ENCODE results near the gene CDK1.

Gene CDK1

DNA sequence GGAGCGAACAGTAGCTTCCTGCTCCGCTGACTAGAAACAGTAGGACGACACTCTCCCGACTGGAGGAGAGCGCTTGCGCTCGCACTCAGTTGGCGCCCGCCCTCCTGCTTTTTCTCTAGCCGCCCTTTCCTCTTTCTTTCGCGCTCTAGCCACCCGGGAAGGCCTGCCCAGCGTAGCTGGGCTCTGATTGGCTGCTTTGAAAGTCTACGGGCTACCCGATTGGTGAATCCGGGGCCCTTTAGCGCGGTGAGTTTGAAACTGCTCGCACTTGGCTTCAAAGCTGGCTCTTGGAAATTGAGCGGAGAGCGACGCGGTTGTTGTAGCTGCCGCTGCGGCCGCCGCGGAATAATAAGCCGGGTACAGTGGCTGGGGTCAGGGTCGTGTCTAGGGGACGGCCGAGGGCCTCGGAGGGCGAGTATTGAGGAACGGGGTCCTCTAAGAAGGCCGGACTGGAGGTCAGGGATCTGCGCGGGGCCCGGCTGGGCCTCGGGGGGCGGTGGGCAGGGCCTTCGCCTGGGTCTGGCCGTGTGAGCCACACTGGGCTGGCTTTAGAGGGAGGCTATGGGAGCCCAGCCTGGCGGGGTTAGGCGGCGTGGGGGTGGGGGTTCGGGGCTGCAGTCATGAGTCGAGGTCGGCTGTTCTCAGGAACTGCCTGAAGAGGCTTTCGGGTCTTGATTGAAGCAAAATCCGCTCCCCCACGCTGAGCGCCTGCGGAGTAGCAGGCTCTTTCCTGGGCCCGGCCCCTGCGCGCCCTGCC is at the start of gene CDK1:
Gene CDK1 (plus strand): TSS at position 265 of the 757 bp plus-strand sequence. CDS start 1,688 bp downstream, outside the sequence.
- peak; percentile 90 for DNase-seq

- no peak for DNase-seq
Measured at GRCh38 chr10:60729106-60729505, 49.2 kb upstream of the CDK1 start.

- no peak for DNase-seq
Measured at GRCh38 chr10:60731134-60731885, 47.0 kb upstream of the CDK1 start.

DNA sequence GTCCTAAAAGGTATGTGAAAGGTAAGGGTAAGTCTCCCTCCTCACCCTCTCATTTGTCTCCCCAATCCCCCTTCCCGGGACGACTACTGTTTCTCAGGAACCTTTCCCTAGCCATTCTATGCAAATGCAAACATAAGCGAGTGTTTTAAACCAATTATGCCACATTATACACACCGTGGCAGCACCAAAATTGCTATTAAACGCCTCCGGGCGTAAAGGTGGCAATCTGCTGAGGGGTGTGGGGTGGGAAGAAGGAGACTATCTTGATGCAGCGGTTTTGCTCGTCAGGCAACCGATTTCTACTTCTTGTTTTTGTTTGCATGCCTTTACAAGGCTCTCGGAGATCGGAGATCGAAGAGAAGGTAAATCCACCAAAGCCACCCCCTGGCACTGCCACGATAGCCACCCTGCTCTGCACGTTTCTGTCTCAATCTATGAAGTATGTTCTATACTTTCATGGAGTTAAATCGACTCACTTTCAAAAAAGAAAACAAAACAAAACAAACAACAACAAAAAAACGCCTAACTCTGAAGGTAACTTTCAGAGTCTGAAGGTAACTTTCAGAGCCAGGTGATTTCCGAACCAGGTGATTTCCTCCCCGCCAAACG is 46.0 kb upstream of the CDK1 start:
- DNase-seq, result no peak

DNA sequence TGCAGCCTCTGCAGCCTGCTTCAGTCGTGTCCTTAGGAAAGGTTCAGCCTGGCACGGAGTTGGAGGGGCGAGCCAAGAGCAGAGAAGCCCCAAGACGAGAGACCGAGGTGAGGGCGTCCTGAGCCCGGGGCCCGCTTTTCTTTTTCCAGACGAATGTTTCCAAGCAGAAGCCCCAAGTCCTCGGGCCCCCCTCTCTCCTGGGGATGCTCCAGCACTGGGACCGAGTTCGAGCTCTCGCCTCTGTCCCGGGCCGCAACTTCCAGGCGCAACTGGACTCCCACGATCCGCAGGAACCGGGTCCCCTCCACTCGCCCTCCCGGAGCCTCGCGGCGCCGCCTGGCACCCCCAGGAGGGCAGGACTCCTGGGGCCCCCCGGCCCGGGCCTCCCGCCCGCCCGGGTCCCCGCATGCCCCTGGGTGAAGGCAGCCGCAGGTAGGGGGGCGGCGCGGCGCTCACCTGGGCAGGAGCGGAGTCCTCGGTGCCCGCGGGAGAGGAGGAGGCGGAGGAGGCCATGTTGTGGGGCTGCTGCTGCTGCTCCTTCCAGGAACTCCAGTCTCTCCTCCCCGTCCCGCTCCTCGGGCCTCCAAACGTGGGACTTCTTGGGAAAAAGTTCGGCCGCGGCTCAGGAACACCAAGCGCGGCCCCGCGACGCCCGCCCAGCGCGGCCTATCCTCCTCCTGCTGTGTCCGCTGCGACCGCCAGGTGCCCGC is 45.3 kb upstream of the CDK1 start:
- peak; percentile 28 for DNase-seq

DNA sequence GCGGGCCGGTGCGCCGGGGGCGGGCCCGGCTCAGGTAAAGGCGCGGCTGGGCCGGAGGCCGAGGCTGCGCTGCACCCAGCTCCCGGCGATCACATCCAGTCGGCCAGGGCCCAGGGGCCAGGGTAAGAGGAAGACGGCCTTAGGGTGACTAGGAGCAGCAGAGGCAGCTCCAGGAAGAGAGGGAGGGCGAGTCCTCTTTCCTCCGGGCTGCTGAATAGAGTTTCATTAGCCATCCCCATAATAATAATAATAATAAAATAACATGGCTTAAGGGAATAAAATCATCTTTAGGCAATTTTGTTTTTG is 44.8 kb upstream of the CDK1 start:
- DNase-seq, result no peak

- DNase-seq, result no peak
Measured at GRCh38 chr10:60733826-60734225, 44.5 kb upstream of the CDK1 start.

- no peak for DNase-seq
Measured at GRCh38 chr10:60734226-60734625, 44.1 kb upstream of the CDK1 start.

DNA sequence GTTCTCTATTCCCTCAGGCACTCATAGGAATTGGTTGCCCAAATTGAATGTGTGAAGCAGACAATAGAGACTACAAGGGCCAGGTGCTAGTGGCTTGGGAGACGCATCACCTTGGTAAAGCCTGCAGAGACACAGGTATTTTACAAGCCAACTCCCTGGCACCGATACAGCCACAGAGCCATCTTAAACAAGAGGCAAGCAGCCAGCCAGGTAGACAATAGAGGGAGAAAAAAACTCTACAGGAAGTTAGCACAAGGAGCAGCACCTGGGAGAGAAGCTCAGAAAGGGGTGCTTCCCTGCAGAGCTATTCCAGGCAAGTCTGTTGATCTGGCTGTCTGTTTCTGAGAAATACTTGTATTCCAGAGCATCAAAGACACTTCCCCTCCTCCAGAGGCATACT is 43.0 kb upstream of the CDK1 start:
- DNase-seq, result no peak

GRCh38 chr10:60737242-60737641 is 41.0 kb upstream of the CDK1 start:
- DNase-seq, result no peak

GRCh38 chr10:60739558-60739957 is 38.7 kb upstream of the CDK1 start:
- DNase-seq, result no peak

- DNase-seq, result no peak
Measured at GRCh38 chr10:60742512-60742911, 35.8 kb upstream of the CDK1 start.

DNA sequence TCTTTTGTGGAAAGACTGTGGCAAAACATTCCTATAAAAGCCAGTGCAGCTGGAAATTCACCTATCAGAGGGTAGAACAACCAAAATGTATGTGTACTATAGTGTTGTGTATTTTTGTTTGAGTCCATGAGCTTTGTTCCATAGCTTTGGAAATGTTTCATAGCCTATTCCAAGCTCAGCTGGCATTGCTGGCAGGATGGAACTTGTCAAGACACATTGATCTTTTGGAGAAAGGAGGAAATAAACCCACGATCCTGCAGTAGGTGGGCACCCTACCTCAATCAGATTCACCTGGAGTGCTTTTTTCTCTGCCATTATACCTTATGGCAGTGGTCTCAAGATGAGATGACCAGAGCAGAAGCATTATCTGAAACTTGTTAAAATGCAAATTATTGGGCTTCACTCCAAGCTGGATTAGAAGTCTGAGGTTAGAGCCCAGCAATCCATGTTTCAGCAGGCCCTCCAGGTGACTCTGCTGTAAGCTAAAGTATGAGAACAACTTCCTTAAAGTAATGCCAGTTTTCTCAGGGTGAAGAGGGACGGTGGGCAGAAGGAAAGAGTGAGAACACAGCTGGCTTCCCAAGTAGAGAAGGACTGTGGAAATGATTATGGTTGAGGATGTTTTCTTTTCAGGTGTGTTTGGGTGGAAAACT is 30.3 kb upstream of the CDK1 start:
- no peak for DNase-seq

DNA sequence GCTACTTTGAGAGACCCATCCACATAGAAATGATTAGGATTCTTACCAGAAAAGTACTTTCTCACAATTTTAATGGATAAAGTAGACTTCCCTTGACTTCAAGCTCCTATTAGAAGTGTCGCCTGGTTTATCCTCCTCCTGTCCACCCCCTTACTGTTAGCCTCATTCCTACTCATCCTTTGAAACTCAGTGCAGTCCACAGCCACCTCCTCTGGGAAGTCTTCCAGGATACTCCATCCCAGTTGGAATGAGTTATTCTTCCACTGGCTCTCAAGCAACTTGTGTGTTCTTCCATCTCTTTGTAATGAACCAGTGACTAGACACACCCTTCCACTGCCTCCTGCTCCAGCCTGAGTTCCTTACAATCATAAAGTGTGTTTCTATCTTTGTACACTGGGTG is 25.1 kb upstream of the CDK1 start:
- DNase-seq, result no peak

DNA sequence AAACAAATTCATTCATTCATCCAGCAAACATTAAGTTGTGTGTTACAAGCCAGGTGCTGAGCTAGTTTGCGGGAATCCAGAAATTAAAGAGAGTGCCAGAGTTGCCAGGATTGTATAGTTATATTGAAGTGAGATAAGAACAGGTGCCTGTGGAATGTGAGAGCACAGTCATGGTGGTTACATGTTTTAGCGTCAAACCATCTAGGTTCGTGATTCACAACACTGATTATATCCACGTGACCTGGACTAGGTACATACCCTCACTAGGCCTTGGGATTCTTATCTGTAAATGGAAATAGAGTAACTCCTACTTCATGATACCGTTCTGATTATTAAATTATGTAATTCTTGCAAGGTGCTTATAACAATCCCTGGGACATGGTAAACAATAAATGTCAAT is 24.5 kb upstream of the CDK1 start:
- no peak for DNase-seq

GRCh38 chr10:60757420-60757895 is 20.8 kb upstream of the CDK1 start:
- no peak for DNase-seq

DNA sequence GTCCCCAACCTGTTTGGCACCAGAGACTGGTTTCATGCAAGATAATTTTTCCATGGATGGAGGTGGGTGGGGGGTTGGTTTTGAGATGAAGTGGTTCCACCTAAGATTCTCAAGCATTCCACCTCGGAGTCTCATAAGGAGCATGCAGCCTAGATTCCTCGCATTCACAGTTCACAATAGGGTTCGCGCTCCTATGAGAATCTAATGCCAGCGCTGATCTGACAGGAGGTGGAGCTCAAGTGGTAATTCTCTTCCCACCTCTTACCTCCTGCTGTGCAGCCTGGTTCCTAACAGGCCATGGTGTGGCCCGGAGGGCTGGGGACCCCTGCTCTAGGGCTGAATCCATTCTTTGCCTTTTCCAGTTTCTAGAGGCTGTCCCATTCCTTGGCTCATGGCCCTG is 19.1 kb upstream of the CDK1 start:
- DNase-seq, result no peak

DNA sequence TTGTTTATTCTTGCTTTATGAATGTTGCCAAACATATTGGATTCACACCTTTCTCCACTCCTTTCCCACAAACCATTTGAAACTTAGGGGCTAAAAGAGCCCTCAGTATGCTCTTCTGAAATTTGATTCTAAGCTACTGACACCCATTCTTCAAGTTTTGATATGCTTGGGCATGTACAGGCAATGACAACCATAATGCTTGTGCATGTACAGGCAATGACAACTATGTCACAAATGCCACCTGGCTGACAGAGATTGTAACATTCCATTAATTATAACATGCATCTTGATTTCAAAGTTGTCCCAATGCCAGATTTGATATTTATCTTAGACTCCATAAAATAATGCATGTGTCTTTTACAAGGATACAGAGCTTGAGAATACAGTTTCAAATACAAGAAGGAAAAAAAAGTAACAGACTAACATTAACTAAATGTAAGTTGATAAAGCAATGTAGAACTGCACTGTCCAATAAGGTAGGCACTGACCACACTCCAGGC is 17.5 kb upstream of the CDK1 start:
- no peak for DNase-seq

GRCh38 chr10:60762554-60762953 is 15.7 kb upstream of the CDK1 start:
- no peak for DNase-seq

DNA sequence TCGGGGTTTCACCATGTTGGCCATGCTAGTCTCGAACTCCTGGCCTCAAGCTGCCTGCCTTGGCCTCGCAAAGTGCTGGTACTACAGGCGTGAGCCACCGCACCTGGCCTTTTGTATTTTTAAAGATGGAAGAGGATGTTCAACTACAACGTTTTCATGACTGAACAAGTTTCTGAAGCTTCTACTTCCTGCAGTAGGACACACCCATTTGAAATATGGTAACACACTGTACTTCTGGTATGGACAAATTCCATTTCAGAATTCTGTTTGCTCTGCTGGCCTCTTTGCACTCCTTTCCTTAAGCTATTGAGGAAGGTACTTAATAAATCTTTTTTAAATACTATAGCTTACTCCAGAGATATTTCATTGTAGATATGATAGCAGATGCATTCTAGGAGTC is 10.9 kb upstream of the CDK1 start:
- no peak for DNase-seq

- DNase-seq, result no peak
Measured at GRCh38 chr10:60769406-60769805, 8.9 kb upstream of the CDK1 start.

DNA sequence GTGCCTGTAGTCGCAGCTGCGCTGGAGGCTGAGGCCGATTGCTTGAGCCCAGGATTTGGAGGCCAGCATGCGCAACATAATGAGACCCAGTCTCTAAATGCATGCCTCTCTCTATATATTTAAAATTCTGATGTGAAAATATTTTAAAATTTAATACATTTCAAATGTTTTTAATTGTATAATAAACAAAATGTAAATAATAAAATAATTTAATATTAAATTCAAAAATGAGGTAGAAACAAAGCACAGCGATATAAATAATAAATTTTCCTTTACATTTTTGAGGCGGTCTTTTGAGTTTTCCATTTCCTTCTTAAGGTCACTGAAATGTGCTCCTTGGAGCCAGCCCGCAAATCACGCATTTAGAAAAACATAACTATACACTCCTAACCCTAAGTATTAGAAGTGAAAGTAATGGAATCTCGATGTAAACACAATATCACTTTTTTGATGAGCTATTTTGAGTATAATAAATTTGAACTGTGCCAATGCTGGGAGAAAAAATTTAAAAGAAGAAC is 523 bp upstream of the CDK1 start:
- no peak for DNase-seq

Measured in stimulated activated CD4-positive, alpha-beta T cell treated with anti-CD3 and anti-CD28 coated beads, Interleukin-12 subunit alpha, Interleukin-12 subunit beta, amount 100 ng/mL, for 4 hours (primary cell).